GM12873 (cell line): ENCODE results near the gene MERTK.

Experiments
- TF ChIP-seq, protein P1 (sequence below): IDR thresholded peaks from 2 replicates; pipeline ENCODE4 v1.5.1; 2012; ENCODE audit warnings: low read depth, mild to moderate bottlenecking, moderate library complexity, low read length, control low read depth; ENCODE audit not compliant: insufficient read depth; ENCODE audit errors: missing control alignments

Gene MERTK

DNA sequence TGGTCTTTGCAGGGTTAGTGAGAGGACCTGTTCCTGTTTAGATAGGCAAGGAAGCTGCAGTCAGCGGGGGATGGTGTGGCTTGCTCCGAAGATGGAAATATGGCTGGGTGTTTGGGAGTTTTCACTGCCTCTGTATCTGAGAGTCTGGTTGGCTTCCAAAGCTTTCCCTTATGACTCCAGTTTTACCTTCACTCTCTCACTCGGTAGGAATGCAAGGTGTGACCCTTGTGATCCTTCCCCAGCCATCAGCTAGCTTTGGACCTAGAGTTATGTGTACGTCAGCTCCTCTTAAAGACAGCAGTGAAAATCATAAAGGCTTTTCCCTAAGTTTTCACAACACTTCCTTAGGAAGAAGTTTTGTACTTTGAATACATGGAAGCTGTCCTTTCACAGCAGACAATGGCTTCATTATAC, 121.2 kb downstream of the MERTK start:
- TF ChIP-seq, protein P1, sequence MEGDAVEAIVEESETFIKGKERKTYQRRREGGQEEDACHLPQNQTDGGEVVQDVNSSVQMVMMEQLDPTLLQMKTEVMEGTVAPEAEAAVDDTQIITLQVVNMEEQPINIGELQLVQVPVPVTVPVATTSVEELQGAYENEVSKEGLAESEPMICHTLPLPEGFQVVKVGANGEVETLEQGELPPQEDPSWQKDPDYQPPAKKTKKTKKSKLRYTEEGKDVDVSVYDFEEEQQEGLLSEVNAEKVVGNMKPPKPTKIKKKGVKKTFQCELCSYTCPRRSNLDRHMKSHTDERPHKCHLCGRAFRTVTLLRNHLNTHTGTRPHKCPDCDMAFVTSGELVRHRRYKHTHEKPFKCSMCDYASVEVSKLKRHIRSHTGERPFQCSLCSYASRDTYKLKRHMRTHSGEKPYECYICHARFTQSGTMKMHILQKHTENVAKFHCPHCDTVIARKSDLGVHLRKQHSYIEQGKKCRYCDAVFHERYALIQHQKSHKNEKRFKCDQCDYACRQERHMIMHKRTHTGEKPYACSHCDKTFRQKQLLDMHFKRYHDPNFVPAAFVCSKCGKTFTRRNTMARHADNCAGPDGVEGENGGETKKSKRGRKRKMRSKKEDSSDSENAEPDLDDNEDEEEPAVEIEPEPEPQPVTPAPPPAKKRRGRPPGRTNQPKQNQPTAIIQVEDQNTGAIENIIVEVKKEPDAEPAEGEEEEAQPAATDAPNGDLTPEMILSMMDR: no peak

DNA sequence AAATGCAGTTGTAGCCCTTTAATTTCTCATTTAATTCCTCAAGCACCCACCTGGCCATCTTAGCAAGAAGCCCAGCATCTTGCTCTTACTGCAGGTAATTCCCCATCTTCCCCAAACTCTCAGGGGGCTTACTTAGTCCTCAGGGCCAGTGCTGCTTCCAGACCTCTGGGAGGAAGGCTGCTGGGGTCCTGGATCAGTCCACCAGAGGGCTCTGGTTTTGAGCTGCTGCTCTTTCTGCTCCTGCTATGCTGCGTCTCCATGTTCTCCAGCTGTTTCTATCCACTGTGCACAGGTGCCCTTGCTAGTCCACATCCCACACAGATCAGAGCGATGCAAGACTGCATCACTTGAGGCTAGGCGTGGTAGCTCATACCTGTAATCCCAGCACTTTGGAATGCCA, 122.2 kb downstream of the MERTK start:
- TF ChIP-seq, protein P1: no peak

DNA sequence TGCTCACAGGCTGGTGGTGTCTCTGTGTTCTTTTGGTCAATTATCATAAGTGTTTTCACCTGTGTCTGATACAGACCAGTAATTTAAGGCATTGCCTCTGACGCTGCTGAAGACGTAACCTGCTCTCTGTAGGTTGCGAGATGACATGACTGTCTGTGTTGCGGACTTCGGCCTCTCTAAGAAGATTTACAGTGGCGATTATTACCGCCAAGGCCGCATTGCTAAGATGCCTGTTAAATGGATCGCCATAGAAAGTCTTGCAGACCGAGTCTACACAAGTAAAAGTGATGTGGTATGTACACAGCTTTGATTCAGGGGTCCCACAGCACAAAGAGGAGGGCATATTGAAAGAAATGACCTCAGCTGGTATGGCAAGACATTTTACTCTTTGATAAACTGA, 122.9 kb downstream of the MERTK start:
- TF ChIP-seq, protein P1: no peak

DNA sequence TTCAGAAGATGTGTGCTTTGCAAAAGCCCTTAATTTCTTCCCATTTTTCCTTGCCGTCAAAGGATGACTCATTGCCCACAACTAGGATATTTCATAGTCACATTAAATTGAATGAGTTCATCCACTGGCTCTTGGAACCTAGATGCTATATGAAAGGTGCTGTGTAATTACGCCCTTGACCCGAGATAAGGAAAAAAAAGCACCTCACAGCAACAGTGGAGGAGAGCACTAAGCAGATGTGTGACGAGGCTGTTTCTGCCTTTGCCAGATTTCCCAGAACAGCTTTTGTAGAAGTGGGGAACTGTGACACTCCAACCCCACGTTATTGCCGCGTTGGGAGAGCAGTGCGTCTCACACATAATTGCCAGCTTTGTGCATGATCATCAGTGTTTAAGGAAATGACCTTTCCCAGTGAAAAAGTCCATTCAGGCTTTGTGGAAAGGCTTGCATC, 123.4 kb downstream of the MERTK start:
- TF ChIP-seq, protein P1: no peak

DNA sequence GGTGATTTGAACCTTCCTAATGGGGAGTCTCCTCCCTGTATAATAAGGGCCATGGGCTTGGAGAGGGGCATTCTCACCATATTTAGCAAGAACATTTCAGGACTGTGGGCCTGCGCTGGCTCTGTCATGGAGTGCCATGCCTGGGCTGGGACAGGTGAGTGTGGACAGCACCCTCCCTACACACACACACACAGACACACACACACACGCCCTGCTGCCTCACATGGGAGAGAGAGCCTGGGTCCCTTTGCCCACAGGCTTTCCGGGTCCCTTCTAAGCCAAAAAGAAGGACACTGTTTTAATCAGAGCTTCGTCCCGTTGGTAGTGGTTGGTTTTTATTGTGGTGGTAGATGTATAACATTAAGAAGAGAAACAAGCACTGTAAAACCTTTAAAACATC, 125.3 kb downstream of the MERTK start:
- TF ChIP-seq, protein P1: no peak

DNA sequence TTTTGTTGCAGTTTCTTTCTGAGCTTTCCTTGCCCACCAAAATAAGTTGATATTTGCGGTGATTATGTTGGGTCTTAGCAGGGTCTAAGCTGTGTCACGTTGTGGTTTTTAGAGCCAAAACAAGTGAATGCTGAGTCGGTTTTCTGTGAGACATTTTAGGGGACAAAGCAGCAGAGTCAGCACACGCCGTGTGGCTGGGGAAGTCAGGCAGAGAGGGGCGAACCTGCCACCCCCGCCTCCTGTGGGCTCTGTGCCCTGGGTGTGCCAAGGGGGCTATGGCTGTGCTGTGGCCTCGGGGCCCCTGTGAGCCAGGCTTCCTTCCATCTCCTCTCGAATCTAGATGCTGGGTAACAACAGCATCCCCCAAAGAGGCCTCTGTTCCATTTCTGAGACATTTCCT, 125.8 kb downstream of the MERTK start:
- TF ChIP-seq, protein P1: no peak

DNA sequence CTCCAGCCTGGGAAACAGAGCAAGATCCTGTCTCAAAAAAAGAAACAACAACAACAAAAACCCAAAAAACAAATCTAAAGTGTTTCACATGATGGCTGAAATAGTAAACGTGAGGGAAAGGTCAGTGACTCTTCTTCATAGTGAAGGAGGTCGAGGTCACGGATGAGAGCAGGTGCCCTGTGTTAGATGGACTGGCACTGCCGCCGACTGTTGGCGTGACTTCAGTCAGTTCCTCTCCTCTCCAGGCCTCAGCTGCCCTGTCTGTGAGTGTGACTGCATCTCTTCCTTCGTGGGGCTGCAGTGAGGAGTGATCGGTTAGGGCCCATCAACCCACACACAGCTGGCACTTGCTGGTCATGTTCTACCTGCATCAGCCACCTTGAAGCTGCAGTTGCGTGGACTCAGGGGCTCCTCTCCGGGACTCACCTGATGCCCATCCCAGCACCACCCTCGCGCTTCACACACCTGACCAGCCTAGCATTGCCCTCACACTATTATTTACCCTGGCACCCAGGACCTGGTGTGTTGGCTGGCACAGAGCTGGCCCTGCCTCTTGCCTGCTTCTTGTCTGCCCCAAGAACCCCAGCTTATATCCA, 126.6 kb downstream of the MERTK start:
- TF ChIP-seq, protein P1: no peak
